SK-N-SH treated with all-trans-retinoic acid at 6 μM for 48 hours (cell line): Measurements from ENCODE around the gene RAB5B.
"Not testable (repeated sequence)": the region's sequence is repeated elsewhere in the genome, so short reads cannot be mapped to it uniquely, and the experiment has no call there.

Experiments used
- ATAC-seq: fragments of 200-7000 bp; cut with Tn5 transposase; 3 replicates; pipeline ENCODE4 v1.9.1; 2020; ENCODE audit warnings: mild to moderate bottlenecking, moderate library complexity
- ARNTL ChIP-seq: fragments of 450-650 bp; formaldehyde crosslinking; IDR thresholded peaks from 2 replicates; pipeline ENCODE4 v1.5.0; 2020; ENCODE audit warnings: low read depth, mild to moderate bottlenecking, moderate library complexity, borderline replicate concordance
- BACH2 ChIP-seq: fragments of 250-450 bp; sonication (Bioruptor Pico); IDR thresholded peaks from 2 replicates; pipeline ENCODE4 v1.9.0; 2021; ENCODE audit warnings: mild to moderate bottlenecking, borderline replicate concordance
- CSDC2 ChIP-seq: fragments of 250-450 bp; sonication (Bioruptor Pico); IDR thresholded peaks from 2 replicates; pipeline ENCODE4 v1.5.0; 2020; ENCODE audit warnings: mild to moderate bottlenecking, moderate library complexity
- ESRRG ChIP-seq: fragments of 250-450 bp; sonication (Bioruptor Pico); IDR thresholded peaks from 2 replicates; pipeline ENCODE4 v1.6.1; 2021; ENCODE audit warnings: mild to moderate bottlenecking
- ISL1 ChIP-seq: fragments of 250-450 bp; sonication (Bioruptor Pico); IDR thresholded peaks from 2 replicates; pipeline ENCODE4 v2.1.2; 2022; ENCODE audit warnings: mild to moderate bottlenecking, moderate library complexity
- OSR1 ChIP-seq: fragments of 250-450 bp; sonication (Bioruptor Pico); IDR thresholded peaks from 2 replicates; pipeline ENCODE4 v1.8.0; 2022; ENCODE audit warnings: moderate library complexity, mild to moderate bottlenecking, inconsistent platforms
- PATZ1 ChIP-seq: fragments of 250-450 bp; sonication (Bioruptor Pico); IDR thresholded peaks from 2 replicates; pipeline ENCODE4 v1.8.0; 2020; ENCODE audit warnings: mild to moderate bottlenecking, moderate library complexity, borderline replicate concordance
- PPARA ChIP-seq: fragments of 250-450 bp; sonication (Bioruptor Pico); IDR thresholded peaks from 2 replicates; pipeline ENCODE4 v1.5.0; 2020; ENCODE audit warnings: mild to moderate bottlenecking, borderline replicate concordance
- RARB ChIP-seq: fragments of 250-450 bp; sonication (Bioruptor Pico); IDR thresholded peaks from 2 replicates; pipeline ENCODE4 v1.8.0; 2021; ENCODE audit warnings: mild to moderate bottlenecking, moderate library complexity
- SNAI2 ChIP-seq: fragments of 250-450 bp; sonication (Bioruptor Pico); IDR thresholded peaks from 2 replicates; pipeline ENCODE4 v1.5.0; 2020; ENCODE audit warnings: mild to moderate bottlenecking, moderate library complexity
- TCF4 ChIP-seq: fragments of 250-450 bp; sonication (Bioruptor Pico); IDR thresholded peaks from 2 replicates; pipeline ENCODE4 v1.8.0; 2021; ENCODE audit warnings: mild to moderate bottlenecking, moderate library complexity, borderline replicate concordance
- TOX ChIP-seq: fragments of 250-450 bp; sonication (Bioruptor Pico); IDR thresholded peaks from 2 replicates; pipeline ENCODE4 v1.8.0; 2021; ENCODE audit warnings: mild to moderate bottlenecking, moderate library complexity, borderline replicate concordance
- ZC3H10 ChIP-seq: fragments of 250-450 bp; sonication (Bioruptor Pico); IDR thresholded peaks from 2 replicates; pipeline ENCODE4 v1.5.1; 2021; ENCODE audit warnings: mild to moderate bottlenecking, moderate library complexity
- ZFP3 ChIP-seq: fragments of 250-450 bp; sonication (Bioruptor Pico); IDR thresholded peaks from 2 replicates; pipeline ENCODE4 v1.5.0; 2020; ENCODE audit warnings: mild to moderate bottlenecking, moderate library complexity
- ZFP30 ChIP-seq: fragments of 450-650 bp; formaldehyde crosslinking; IDR thresholded peaks from 2 replicates; pipeline ENCODE4 v1.5.0; 2022; ENCODE audit warnings: mild to moderate bottlenecking, moderate library complexity
- ZNF565 ChIP-seq: fragments of 450-650 bp; formaldehyde crosslinking; conservative IDR thresholded peaks from 2 replicates; pipeline ENCODE4 v1.5.0; 2020; ENCODE audit warnings: low read depth, mild to moderate bottlenecking, moderate library complexity
- ZNF70 ChIP-seq: fragments of 450-650 bp; formaldehyde crosslinking; IDR thresholded peaks from 2 replicates; pipeline ENCODE4 v1.5.0; 2020; ENCODE audit warnings: mild to moderate bottlenecking, moderate library complexity
- ZNF8 ChIP-seq: fragments of 450-650 bp; formaldehyde crosslinking; IDR thresholded peaks from 2 replicates; pipeline ENCODE4 v1.5.0; 2020; ENCODE audit warnings: mild to moderate bottlenecking, moderate library complexity
- TF ChIP-seq, protein P1 (sequence below): fragments of 250-450 bp; sonication (Bioruptor Pico); IDR thresholded peaks from 2 replicates; pipeline ENCODE4 v1.8.0; 2021; ENCODE audit warnings: low read depth, mild to moderate bottlenecking, moderate library complexity, borderline replicate concordance
- TF ChIP-seq, protein P2 (sequence below): fragments of 250-450 bp; sonication (Bioruptor Pico); IDR thresholded peaks from 2 replicates; pipeline ENCODE4 v1.5.1; 2021; ENCODE audit warnings: mild to moderate bottlenecking, moderate library complexity
- TF ChIP-seq, protein P3 (sequence below): fragments of 250-450 bp; sonication (Bioruptor Pico); IDR thresholded peaks from 2 replicates; pipeline ENCODE4 v1.5.1; 2020; ENCODE audit warnings: low read depth, mild to moderate bottlenecking, moderate library complexity
- TF ChIP-seq, protein P4 (sequence below): fragments of 250-450 bp; sonication (Bioruptor Pico); IDR thresholded peaks from 2 replicates; pipeline ENCODE4 v1.5.0; 2020; ENCODE audit warnings: mild to moderate bottlenecking, moderate library complexity

The RAB5B gene

GRCh38 chr12:55979069-55979468, 5.2 kb downstream of the RAB5B start:
- no peak for ATAC-seq
- TF ChIP-seq RARB (CRISPR knock-in tag) (no peak), ZC3H10 (CRISPR knock-in tag) (no peak), ZNF8 (CRISPR knock-in tag) (no peak), PPARA (CRISPR knock-in tag) (no peak), ISL1 (CRISPR knock-in tag) (no peak), ESRRG (no peak), ZFP3 (CRISPR knock-in tag) (no peak), ARNTL (CRISPR knock-in tag) (no peak), OSR1 (CRISPR knock-in tag) (no peak), TCF4 (CRISPR knock-in tag) (no peak), CSDC2 (no peak), ZFP30 (CRISPR knock-in tag) (no peak), ZNF565 (CRISPR knock-in tag) (no peak), TOX (no peak), SNAI2 (CRISPR knock-in tag) (no peak), ZNF70 (no peak), PATZ1 (CRISPR knock-in tag) (no peak)
- TF ChIP-seq, protein P1, sequence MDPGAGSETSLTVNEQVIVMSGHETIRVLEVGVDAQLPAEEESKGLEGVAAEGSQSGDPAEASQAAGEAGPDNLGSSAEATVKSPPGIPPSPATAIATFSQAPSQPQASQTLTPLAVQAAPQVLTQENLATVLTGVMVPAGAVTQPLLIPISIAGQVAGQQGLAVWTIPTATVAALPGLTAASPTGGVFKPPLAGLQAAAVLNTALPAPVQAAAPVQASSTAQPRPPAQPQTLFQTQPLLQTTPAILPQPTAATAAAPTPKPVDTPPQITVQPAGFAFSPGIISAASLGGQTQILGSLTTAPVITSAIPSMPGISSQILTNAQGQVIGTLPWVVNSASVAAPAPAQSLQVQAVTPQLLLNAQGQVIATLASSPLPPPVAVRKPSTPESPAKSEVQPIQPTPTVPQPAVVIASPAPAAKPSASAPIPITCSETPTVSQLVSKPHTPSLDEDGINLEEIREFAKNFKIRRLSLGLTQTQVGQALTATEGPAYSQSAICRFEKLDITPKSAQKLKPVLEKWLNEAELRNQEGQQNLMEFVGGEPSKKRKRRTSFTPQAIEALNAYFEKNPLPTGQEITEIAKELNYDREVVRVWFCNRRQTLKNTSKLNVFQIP (CRISPR knock-in tag): no peak

- ATAC-seq: not testable (repeated sequence)
These were observed 8.0 kb downstream of the RAB5B start for GRCh38 chr12:55981882-55982281.

DNA sequence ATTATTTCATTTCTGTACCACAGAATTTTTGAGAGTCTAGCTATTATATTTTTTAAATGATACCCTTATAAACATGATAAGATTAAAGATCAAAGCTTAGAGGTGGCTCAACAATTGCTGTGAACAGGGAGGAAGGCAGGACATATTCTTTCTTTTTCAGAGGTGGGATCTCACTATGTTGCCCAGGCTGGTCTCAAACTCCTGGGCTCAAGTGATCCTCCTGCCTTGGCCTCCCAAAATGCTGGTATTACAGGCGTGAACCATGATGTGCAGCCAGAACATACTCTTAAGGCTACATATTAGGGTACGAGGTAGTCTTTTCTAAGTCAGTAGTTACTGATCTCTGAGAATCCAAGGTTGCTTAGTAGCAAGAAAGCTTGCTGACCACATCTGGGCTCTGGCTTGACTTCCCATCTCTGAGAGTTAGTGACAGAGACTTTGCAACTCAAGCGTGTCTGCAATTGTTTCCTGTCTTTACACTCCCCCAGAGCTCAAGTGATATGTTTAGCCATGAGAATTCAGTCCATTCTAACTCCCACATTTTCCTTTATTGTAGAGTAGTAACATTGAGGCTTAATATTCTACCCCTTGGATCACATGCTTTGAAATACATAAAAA, 8.6 kb downstream of the RAB5B start:
- ATAC-seq: no peak
- TF ChIP-seq CSDC2: no peak
- no peak for TF ChIP-seq ARNTL (CRISPR knock-in tag)
- no peak for TF ChIP-seq ZFP3 (CRISPR knock-in tag)
- no peak for TF ChIP-seq ESRRG
- no peak for TF ChIP-seq ISL1 (CRISPR knock-in tag)

- TF ChIP-seq TCF4 (CRISPR knock-in tag) (no peak), ESRRG (no peak), ARNTL (CRISPR knock-in tag) (no peak), PPARA (CRISPR knock-in tag) (no peak), ZFP30 (CRISPR knock-in tag) (no peak), ISL1 (CRISPR knock-in tag) (no peak), ZNF565 (CRISPR knock-in tag) (no peak), ZFP3 (CRISPR knock-in tag) (no peak), RARB (CRISPR knock-in tag) (no peak), SNAI2 (CRISPR knock-in tag) (no peak), TOX (no peak), OSR1 (CRISPR knock-in tag) (no peak), CSDC2 (no peak), ZC3H10 (CRISPR knock-in tag) (no peak), BACH2 (no peak)
- TF ChIP-seq, protein P2, sequence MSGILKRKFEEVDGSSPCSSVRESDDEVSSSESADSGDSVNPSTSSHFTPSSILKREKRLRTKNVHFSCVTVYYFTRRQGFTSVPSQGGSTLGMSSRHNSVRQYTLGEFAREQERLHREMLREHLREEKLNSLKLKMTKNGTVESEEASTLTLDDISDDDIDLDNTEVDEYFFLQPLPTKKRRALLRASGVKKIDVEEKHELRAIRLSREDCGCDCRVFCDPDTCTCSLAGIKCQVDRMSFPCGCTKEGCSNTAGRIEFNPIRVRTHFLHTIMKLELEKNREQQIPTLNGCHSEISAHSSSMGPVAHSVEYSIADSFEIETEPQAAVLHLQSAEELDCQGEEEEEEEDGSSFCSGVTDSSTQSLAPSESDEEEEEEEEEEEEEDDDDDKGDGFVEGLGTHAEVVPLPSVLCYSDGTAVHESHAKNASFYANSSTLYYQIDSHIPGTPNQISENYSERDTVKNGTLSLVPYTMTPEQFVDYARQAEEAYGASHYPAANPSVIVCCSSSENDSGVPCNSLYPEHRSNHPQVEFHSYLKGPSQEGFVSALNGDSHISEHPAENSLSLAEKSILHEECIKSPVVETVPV (CRISPR knock-in tag): no peak
- TF ChIP-seq, protein P3, sequence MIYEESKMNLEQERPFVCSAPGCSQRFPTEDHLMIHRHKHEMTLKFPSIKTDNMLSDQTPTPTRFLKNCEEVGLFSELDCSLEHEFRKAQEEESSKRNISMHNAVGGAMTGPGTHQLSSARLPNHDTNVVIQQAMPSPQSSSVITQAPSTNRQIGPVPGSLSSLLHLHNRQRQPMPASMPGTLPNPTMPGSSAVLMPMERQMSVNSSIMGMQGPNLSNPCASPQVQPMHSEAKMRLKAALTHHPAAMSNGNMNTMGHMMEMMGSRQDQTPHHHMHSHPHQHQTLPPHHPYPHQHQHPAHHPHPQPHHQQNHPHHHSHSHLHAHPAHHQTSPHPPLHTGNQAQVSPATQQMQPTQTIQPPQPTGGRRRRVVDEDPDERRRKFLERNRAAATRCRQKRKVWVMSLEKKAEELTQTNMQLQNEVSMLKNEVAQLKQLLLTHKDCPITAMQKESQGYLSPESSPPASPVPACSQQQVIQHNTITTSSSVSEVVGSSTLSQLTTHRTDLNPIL (CRISPR knock-in tag): no peak
- TF ChIP-seq, protein P4, sequence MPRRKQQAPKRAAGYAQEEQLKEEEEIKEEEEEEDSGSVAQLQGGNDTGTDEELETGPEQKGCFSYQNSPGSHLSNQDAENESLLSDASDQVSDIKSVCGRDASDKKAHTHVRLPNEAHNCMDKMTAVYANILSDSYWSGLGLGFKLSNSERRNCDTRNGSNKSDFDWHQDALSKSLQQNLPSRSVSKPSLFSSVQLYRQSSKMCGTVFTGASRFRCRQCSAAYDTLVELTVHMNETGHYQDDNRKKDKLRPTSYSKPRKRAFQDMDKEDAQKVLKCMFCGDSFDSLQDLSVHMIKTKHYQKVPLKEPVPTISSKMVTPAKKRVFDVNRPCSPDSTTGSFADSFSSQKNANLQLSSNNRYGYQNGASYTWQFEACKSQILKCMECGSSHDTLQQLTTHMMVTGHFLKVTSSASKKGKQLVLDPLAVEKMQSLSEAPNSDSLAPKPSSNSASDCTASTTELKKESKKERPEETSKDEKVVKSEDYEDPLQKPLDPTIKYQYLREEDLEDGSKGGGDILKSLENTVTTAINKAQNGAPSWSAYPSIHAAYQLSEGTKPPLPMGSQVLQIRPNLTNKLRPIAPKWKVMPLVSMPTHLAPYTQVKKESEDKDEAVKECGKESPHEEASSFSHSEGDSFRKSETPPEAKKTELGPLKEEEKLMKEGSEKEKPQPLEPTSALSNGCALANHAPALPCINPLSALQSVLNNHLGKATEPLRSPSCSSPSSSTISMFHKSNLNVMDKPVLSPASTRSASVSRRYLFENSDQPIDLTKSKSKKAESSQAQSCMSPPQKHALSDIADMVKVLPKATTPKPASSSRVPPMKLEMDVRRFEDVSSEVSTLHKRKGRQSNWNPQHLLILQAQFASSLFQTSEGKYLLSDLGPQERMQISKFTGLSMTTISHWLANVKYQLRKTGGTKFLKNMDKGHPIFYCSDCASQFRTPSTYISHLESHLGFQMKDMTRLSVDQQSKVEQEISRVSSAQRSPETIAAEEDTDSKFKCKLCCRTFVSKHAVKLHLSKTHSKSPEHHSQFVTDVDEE (CRISPR knock-in tag): no peak
- TF ChIP-seq, all 23 proteins: peak for 0
- no peak for ATAC-seq
These were observed 9.5 kb downstream of the RAB5B start for GRCh38 chr12:55983232-55983842.
